ENCODE measurements around the gene BEND6. TPM values are rescaled to one million over a fixed set of nuclear protein-coding genes. Genes with fewer than 3 reads are reported as not detected.

The BEND6 gene
- total and polyA plus RNA-seq, 2 of the 8 experiments (the other 6 are each of a cell fraction or from before 2014, with no cell fraction given): 0.71 to 2.1 TPM

GRCh38 chr6:56962441-56962840 lies 7.5 kb downstream of the BEND6 start:
- ChIA-PET CTCF (ENCODE audit: partially characterized antibody) (interaction anchor here (0.7 to 3.8 kb wide), 5 partner anchors 31 to 354 kb away, joined by 3 to 13 read pairs (median 5); no protein-coding TSS in a partner anchor), POLR2A (ENCODE audit: partially characterized antibody) (interaction anchor here (1.1 kb wide), 1 partner anchor 259 kb away, joined by 3 read pairs; the partner anchor contains the start of gene RAB23)
- no peaks in the 10 kb centered on the region; the same call in 1 of the 2 replicates for H3K23me2 ChIP-seq (ENCODE audit: low read depth, low read length)
- H3K14ac ChIP-seq (ENCODE audit: insufficient read length): no peak overlapping the region
- H2AK5ac ChIP-seq (ENCODE audit: low read depth, low read length): no peak overlapping the region
- peaks cover 0 to 6% (median 0%) of the 10 kb centered on the region in 4 experiments; a peak in 2 of 7 replicates for H3K4me1 ChIP-seq (replicated peaks in 1 of 4; ENCODE audit: control insufficient read depth in 3 of 4, insufficient read depth in 4 of 4, low read length in 3 of 4)
- H2BK120ac ChIP-seq (replicated peaks; ENCODE audit: low read depth, low read length): no peak overlapping the region
- H3K79me2 ChIP-seq (ENCODE audit: control insufficient read depth in 1 of 2, insufficient read depth in 2 of 2, low read length in 2 of 2): no peaks in the 10 kb centered on the region
- H3K9me3 ChIP-seq (ENCODE audit: insufficient read depth in 2 of 2, low read depth in 1 of 2, low read length in 1 of 2): no peaks in the 10 kb centered on the region
- no peaks in the 10 kb centered on the region for H3K79me1 ChIP-seq (ENCODE audit: low read depth, low read length)
- H3K4ac ChIP-seq (replicated peaks; ENCODE audit: insufficient read length, low read depth, low read length): no peak overlapping the region
- no peak overlapping the region for H4K91ac ChIP-seq (replicated peaks; ENCODE audit: insufficient read length, low read length)
- no peaks in the 10 kb centered on the region for H4K20me1 ChIP-seq (replicated peaks in 1 of 2; ENCODE audit: control insufficient read depth in 1 of 2, insufficient read depth in 2 of 2, low read length in 2 of 2)
- no peak overlapping the region for H4K5ac ChIP-seq (ENCODE audit: insufficient read length, low read depth, low read length)
- H3K4me3 ChIP-seq (ENCODE audit: extremely low read depth in 1 of 4, insufficient read depth in 2 of 4, low read depth in 3 of 4, low read length in 4 of 4): no peak overlapping the region
- no peak overlapping the region for H3K18ac ChIP-seq (ENCODE audit: extremely low read depth, low read length)
- H3K36me3 ChIP-seq (ENCODE audit: control insufficient read depth in 2 of 4, insufficient read depth in 4 of 4, low read length in 3 of 4): no peaks in the 10 kb centered on the region
- no peaks in the 10 kb centered on the region for H3K27me3 ChIP-seq (replicated peaks in 1 of 4; ENCODE audit: control insufficient read depth in 3 of 4, extremely low read depth in 1 of 4, insufficient read depth in 3 of 4, low read length in 3 of 4)
- H3K4me2 ChIP-seq (ENCODE audit: insufficient read depth in 1 of 2, low read depth in 2 of 2, low read length in 2 of 2): no peak overlapping the region
- no peak overlapping the region for H3K27ac ChIP-seq (ENCODE audit: low read depth, low read length)
- no peak overlapping the region for H2AFZ ChIP-seq (ENCODE audit: low read length)
- FAIRE-seq (no peak), DNase-seq (ENCODE audit: low read depth in 1 of 2, low spot score in 2 of 2) (no peak)
- H2BK15ac ChIP-seq (ENCODE audit: low read length): no peak overlapping the region
- no peak overlapping the region for H2BK12ac ChIP-seq (ENCODE audit: low read depth, low read length)
- no peak overlapping the region for H3K9ac ChIP-seq (replicated peaks in 1 of 4; ENCODE audit: extremely low read depth in 1 of 4, low read depth in 3 of 4, low read length in 3 of 4)
- no peak overlapping the region for H2BK5ac ChIP-seq (ENCODE audit: low read depth, low read length)
- 92% methylated on average over 2 of the region's 2 CpGs; no CpG with 5 or more reads in 1 of the 2 experiments for WGBS, 2 experiments (ENCODE audit: extremely low coverage in 1 of 2, insufficient coverage in 1 of 2, insufficient read length in 1 of 2, insufficient replicate concordance in 2 of 2, low coverage in 1 of 2, low lambda C conversion rate in 2 of 2, missing lambda C conversion rate in 1 of 2)
- H4K8ac ChIP-seq (ENCODE audit: extremely low read depth, insufficient read depth, low read length): no peak overlapping the region
- H3K56ac ChIP-seq (replicated peaks; ENCODE audit: insufficient read length, low read depth, low read length): no peak overlapping the region
- H3K23ac ChIP-seq (ENCODE audit: insufficient read length): no peak overlapping the region
- no peak overlapping the region for H2BK20ac ChIP-seq (ENCODE audit: low read length)
- no peak for TF ChIP-seq RBBP5 (IDR thresholded peaks at IDR 0.05; ENCODE audit: borderline replicate concordance, low read depth, low read length)
- no peak for TF ChIP-seq KDM4A (IDR thresholded peaks at IDR 0.05; ENCODE audit: low read depth, low read length, severe bottlenecking)
- TF ChIP-seq HDAC6 (IDR thresholded peaks at IDR 0.05; ENCODE audit: low read depth, low read length): no peak
- TF ChIP-seq, protein P1, sequence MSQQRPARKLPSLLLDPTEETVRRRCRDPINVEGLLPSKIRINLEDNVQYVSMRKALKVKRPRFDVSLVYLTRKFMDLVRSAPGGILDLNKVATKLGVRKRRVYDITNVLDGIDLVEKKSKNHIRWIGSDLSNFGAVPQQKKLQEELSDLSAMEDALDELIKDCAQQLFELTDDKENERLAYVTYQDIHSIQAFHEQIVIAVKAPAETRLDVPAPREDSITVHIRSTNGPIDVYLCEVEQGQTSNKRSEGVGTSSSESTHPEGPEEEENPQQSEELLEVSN (IDR thresholded peaks at IDR 0.05): no peak
